Measurements from ENCODE around the gene NR6A1.

NR6A1 gene

GRCh38 chr9:124512806-124513204 lies 258.3 kb downstream of the NR6A1 start:
- no peak for DNase-seq

GRCh38 chr9:124511891-124512805 lies 259.0 kb downstream of the NR6A1 start:
- DNase-seq = no peak

- DNase-seq = no peak
These were observed 259.7 kb downstream of the NR6A1 start for GRCh38 chr9:124511426-124511840.

DNA sequence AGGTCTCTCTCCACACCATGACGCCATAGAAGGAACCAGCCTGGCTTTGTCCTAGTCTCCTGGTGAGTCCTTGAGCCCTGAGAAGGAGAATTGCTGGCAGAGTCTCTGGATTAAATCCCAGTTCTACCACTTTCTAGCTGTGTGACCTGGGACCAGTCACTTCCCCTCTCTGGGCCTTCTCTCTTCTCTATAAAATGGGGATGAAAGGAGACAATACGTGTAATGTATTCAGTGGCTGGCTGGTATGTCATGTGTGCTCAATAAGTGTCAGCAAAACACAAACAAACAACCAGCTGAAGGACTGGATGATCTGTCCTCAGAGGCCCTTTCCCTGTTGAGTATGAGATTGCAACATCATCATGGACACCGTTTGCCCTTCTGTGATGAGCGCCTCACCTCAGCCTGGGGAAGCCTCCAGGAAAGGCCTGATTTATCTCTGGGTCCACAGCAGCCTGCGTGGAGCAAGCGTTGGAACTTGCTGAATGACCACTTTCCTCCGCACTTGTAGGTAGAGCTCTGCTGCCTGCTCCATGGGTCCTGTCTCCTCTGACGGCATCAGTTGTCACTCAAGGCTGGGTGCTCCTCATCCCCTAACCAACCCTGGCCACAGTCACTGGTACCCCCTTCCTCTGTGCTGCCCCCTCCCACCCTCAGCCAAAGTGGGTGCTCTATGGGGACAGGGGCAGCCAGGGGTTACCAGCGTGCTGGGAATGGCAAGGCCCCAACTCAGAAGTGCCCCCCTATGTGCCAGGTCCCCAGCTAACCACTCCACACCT lies 260.3 kb downstream of the NR6A1 start:
- no peak for DNase-seq

GRCh38 chr9:124507880-124508423 lies 263.2 kb downstream of the NR6A1 start:
- DNase-seq = no peak

DNA sequence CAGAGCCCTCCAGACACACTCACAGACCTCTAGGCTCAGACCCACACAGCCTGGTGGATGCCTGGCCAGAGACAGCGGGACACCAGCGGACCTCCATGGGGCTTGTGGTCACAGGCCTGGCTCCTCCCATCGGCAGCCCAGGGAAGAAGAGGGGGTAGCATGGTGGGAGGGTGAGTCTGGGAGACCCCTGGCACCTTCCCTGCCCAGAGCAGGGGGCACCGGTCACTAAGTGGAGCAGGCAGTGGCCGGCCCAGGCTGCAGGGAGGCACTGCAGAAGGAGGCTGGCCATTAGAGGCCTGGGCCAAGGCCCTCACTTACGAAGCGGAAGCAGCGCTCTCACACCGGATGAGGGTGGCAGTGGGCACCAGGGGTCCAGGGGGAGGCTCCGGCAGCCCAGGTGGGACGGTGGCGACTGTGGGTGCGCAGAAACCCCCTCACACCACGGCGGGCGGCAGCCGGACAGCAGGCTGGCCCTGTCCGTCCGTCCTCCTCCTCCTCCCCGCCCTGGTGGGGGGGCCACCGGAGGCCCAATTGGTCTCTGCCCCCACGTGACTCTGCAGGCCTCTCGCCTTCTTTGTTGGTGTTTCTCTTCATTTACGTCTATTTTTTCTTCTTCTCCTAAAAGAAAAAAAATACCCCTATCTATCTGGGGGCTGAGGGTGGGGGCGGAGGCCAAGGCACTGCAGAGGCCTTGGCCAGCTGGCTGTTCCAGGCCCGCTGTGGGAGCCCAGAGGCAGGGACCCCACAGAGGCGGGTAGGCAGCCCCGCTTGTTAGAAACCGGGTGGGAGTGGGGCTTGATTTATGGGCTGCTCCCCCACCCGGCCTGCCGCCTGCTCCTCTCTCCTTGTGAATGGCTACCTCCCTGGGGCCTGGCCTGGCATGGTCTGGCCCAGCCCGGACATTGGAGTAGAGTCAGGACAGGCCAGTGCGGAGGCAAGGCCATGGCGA lies 263.9 kb downstream of the NR6A1 start, which contains the start of gene NR5A1:
TSS of gene NR5A1 (minus strand) at position 469 of the 949 bp plus-strand sequence. CDS start 4,004 bp downstream, outside the sequence.
- no peak for DNase-seq

DNA sequence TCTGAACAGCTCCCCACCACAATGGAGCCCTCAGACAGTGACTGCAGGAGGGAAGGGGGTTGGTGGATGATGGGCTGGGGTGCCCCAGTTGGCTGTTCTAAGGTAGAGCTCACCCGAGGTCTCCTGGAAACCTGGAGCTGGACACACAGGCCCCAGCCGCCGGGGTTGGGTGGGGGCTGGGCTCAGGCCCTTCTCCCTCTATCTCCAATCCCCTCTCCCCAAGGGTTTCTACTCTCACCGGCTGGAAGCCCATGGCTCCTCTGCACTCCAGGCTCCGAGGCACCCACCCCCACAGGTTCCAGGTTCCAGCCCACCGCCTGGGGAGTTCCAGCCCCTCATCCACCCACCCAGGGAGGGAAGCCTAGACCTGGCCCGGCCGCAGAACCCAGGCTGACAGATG lies 264.7 kb downstream of the NR6A1 start:
- DNase-seq = no peak

DNA sequence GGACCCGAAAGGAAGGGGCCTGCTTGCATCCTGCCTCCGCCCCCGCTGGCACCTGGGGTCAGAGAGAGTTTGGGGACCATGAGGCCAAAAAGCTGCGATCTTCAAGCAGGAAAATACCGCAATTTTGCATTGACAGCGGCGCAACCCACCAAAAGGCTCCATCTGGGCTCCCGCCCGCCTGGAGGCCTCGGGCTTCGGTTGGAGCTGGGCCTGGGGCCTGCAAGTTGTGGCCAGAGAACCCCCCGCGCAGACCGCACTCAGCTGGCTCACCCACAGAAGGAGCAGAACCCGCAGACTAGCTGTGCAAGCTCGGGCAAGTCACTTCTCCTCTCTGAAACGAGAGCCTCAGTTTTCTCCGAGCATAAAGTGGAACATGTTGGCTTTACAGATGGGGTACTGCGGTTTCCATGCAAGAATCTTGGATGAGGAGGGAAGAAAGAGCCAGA lies 265.2 kb downstream of the NR6A1 start:
- DNase-seq = no peak

GRCh38 chr9:124505006-124505900 lies 265.9 kb downstream of the NR6A1 start:
- no peak for DNase-seq

GRCh38 chr9:124504530-124505005 lies 266.5 kb downstream of the NR6A1 start:
- DNase-seq = no peak

- no peak for DNase-seq
These were observed 267.2 kb downstream of the NR6A1 start for GRCh38 chr9:124503713-124504529.

- no peak for DNase-seq
These were observed 268.1 kb downstream of the NR6A1 start for GRCh38 chr9:124502711-124503702.

GRCh38 chr9:124501771-124502320 lies 269.3 kb downstream of the NR6A1 start:
- no peak for DNase-seq

GRCh38 chr9:124500796-124501611 lies 270.1 kb downstream of the NR6A1 start:
- no peak for DNase-seq

- DNase-seq = no peak
These were observed 270.9 kb downstream of the NR6A1 start for GRCh38 chr9:124500028-124500795.

DNA sequence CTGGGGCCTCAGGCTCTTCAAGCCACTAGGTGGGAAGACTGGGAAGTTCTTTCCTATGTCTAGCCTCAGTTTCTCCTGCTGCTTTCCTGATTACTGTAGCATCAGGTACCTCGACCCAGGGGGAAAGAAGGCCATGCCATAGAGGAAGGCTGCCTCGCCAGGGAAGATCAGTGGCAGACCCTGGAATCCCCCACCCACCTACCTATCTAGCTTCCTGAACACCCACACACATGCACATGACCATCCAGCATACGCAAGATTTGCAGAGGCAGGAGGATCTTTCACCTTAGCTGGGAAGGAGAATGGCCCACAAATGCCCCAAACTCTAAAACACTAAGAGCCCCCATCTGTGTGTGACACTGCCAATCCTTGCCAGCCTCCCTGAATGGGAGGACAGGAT lies 271.9 kb downstream of the NR6A1 start:
- no peak for DNase-seq
